HEK293T (cell line): ENCODE data around the gene SMIM7.
"Not testable (repeated sequence)": the region's sequence is repeated elsewhere in the genome, so short reads cannot be mapped to it uniquely, and the experiment has no call there.

Experiments
- CTCF ChIA-PET: fragments of 350-600 bp; formaldehyde crosslinking; extraction: SDS; loops from one replicate; lab custom pipeline; 2021; ENCODE audit warnings: antibody characterized with exemption, inconsistent platforms; lab: Yijun Ruan, JAX
- POLR2A ChIA-PET: fragments of 350-600 bp; formaldehyde crosslinking; extraction: SDS; loops from one replicate; lab custom pipeline; 2020; ENCODE audit warnings: antibody characterized with exemption, inconsistent platforms; lab: Yijun Ruan, JAX
- DNase-seq: peaks from one replicate; pipeline ENCODE4 v3.0.0; 2012; ENCODE audit warnings: mixed read lengths; ENCODE audit errors: extremely low spot score
- ARNT ChIP-seq: fragments of 450-650 bp; IDR thresholded peaks from 2 replicates; pipeline ENCODE4 v1.6.1; 2017; ENCODE audit warnings: mild to moderate bottlenecking
- BHLHE40 ChIP-seq: fragments of 450-650 bp; IDR thresholded peaks from 2 replicates; pipeline ENCODE4 v1.6.1; 2016; ENCODE audit warnings: mild to moderate bottlenecking, moderate library complexity, borderline replicate concordance
- CTBP1 ChIP-seq: fragments of 450-650 bp; IDR thresholded peaks from 2 replicates; pipeline ENCODE4 v1.6.1; 2016; ENCODE audit warnings: borderline replicate concordance
- ELF4 ChIP-seq: fragments of 450-650 bp; IDR thresholded peaks from 2 replicates; pipeline ENCODE4 v1.6.1; 2017; ENCODE audit warnings: antibody characterized with exemption
- FOXA1 ChIP-seq: fragments of 450-650 bp; IDR thresholded peaks from 2 replicates; pipeline ENCODE4 v1.6.1; 2016; ENCODE audit warnings: mild to moderate bottlenecking
- FOXK2 ChIP-seq: fragments of 450-650 bp; IDR thresholded peaks from 2 replicates; pipeline ENCODE4 v1.6.1; 2016; ENCODE audit warnings: mild to moderate bottlenecking
- FOXM1 ChIP-seq: fragments of 450-650 bp; IDR thresholded peaks from 2 replicates; pipeline ENCODE4 v1.6.1; 2017; ENCODE audit warnings: mild to moderate bottlenecking, borderline replicate concordance
- HDGF ChIP-seq: fragments of 450-650 bp; IDR thresholded peaks from 2 replicates; pipeline ENCODE4 v1.6.1; 2017; ENCODE audit warnings: antibody characterized with exemption, borderline replicate concordance
- L3MBTL2 ChIP-seq: fragments of 450-650 bp; conservative IDR thresholded peaks from 2 replicates; pipeline ENCODE4 v1.6.1; 2016; ENCODE audit warnings: mild to moderate bottlenecking
- LEF1 ChIP-seq: fragments of 450-650 bp; IDR thresholded peaks from 2 replicates; pipeline ENCODE4 v1.6.1; 2017; ENCODE audit warnings: mild to moderate bottlenecking, borderline replicate concordance
- NFRKB ChIP-seq: fragments of 450-650 bp; IDR thresholded peaks from 2 replicates; pipeline ENCODE4 v1.6.1; 2016; ENCODE audit warnings: mild to moderate bottlenecking, moderate library complexity
- SP1 ChIP-seq: fragments of 450-650 bp; IDR thresholded peaks from 2 replicates; pipeline ENCODE4 v1.6.1; 2017
- SUZ12 ChIP-seq: fragments of 450-650 bp; IDR thresholded peaks from 2 replicates; pipeline ENCODE4 v1.6.1; 2016; ENCODE audit warnings: mild to moderate bottlenecking
- TARDBP ChIP-seq: fragments of 450-650 bp; IDR thresholded peaks from 2 replicates; pipeline ENCODE4 v1.6.1; 2016
- ZNF384 ChIP-seq: fragments of 450-650 bp; IDR thresholded peaks from 2 replicates; pipeline ENCODE4 v1.6.1; 2016
- TF ChIP-seq, protein P1 (sequence below): fragments of 450-650 bp; IDR thresholded peaks from 2 replicates; pipeline ENCODE4 v1.6.1; 2016

Gene SMIM7

DNA sequence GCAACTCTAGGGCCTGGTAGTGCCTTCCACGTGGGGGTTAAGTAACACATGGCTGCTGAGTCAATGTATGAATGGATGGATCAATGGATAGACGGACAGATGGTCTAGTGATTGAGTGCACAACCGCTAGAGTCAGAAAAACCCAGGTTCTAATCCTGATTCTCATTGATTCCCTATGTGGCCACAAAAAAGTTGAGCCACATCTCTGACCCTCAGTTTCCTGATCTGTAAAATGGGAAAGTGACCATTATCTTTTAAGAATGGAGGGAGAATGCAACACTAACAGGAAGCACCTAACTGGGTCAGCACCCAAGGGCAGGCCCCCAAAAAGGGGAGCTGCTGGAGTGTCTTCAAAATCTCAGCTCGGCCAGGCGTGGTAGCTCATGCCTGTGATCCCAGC is 2.6 kb downstream of the SMIM7 start:
- POLR2A ChIA-PET = no interaction called here
- CTCF ChIA-PET = no interaction called here
- no peak for DNase-seq
- TF ChIP-seq SUZ12 = no peak
- TF ChIP-seq SP1 = no peak
- TF ChIP-seq CTBP1 = no peak
- TF ChIP-seq HDGF = no peak
- no peak for TF ChIP-seq L3MBTL2
- no peak for TF ChIP-seq FOXA1
- no peak for TF ChIP-seq TARDBP
- TF ChIP-seq ARNT = no peak
- no peak for TF ChIP-seq ZNF384
- TF ChIP-seq FOXM1 = no peak
- no peak for TF ChIP-seq FOXK2
- no peak for TF ChIP-seq BHLHE40
- TF ChIP-seq NFRKB = no peak
- TF ChIP-seq ELF4 = no peak
- no peak for TF ChIP-seq LEF1

DNA sequence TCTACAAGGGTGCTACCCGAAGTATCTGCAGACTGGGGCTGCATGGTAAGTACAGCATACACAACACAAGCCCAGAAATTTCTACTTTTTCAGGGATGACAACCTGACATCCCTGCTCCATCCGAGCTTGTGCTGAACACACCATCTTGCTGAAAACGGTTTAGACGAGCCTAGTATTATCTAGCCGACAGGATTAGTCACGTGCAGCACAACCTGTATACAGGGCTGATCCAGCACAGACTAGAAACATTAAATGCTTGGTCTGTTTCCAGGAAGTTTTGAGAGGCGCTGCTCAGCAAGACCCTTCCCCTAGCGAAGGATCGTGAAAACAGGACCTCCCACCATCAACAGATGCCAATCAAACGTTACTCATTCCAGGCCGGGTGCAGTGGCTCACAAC is 4.2 kb downstream of the SMIM7 start:
- ChIA-PET CTCF (no interaction called here), POLR2A (no interaction called here)
- no peak for DNase-seq
- TF ChIP-seq SP1 (no peak), FOXM1 (no peak), HDGF (no peak), FOXA1 (no peak), NFRKB (no peak), LEF1 (no peak), ARNT (no peak), ELF4 (no peak), FOXK2 (no peak), ZNF384 (no peak), L3MBTL2 (no peak), BHLHE40 (no peak), CTBP1 (no peak), SUZ12 (no peak), TARDBP (no peak)
- TF ChIP-seq, protein P1, sequence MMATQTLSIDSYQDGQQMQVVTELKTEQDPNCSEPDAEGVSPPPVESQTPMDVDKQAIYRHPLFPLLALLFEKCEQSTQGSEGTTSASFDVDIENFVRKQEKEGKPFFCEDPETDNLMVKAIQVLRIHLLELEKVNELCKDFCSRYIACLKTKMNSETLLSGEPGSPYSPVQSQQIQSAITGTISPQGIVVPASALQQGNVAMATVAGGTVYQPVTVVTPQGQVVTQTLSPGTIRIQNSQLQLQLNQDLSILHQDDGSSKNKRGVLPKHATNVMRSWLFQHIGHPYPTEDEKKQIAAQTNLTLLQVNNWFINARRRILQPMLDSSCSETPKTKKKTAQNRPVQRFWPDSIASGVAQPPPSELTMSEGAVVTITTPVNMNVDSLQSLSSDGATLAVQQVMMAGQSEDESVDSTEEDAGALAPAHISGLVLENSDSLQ = no peak

DNA sequence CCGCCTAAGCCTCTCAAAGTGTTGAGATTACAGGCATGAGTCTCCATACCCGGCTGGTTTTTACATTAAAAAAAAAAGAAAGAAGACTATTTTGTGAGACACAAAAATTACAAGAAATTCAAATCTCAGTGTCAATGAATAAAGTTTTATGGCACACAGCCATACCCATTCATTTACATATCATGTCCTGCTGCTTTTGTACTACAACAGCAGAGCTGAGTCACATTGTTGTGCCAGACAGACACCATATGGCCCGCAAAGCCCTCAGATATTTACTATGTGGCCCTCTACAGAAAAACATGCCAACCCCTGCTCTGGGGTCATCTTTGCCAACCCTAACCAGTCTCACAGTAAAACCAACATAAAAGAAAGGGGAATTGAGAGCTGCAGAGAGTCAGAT is 5.3 kb downstream of the SMIM7 start:
- CTCF ChIA-PET = interaction anchor here (0.6 kb wide), 1 partner anchor 951 kb away, joined by 3 read pairs; no protein-coding TSS in a partner anchor
- no peak for DNase-seq
- no peak for TF ChIP-seq CTBP1
- POLR2A ChIA-PET = interaction anchor here (1.1 kb wide), 1 partner anchor 26 kb away, joined by 3 read pairs; the partner anchor contains the start of gene MED26

DNA sequence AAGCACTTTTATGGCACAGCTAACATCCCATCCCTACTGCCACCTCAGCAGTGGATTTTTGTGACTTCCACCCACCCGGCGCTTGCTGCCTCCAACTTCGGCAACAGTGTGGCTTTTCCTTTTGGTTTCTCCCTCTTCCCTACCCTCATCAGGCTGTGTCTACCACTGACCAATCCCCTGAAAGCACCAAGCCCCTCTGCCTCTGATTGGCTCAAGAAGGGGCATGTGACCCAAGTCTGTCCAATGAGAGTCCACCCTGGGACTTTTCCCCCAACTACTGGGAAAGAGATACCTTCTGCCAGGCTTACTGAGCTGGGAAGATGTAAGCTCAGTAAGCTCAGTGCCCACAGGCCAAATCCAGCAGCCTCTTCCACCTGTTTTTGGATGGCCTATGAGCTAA is 5.8 kb downstream of the SMIM7 start:
- TF ChIP-seq ARNT = no peak
- TF ChIP-seq CTBP1 = no peak
- CTCF ChIA-PET = interaction anchor here (0.6 kb wide), 1 partner anchor 952 kb away, joined by 3 read pairs; no protein-coding TSS in a partner anchor
- peak; percentile 39 for DNase-seq
- POLR2A ChIA-PET = interaction anchor here (1.1 kb wide), 1 partner anchor 26 kb away, joined by 3 read pairs; the partner anchor contains the start of gene MED26

DNA sequence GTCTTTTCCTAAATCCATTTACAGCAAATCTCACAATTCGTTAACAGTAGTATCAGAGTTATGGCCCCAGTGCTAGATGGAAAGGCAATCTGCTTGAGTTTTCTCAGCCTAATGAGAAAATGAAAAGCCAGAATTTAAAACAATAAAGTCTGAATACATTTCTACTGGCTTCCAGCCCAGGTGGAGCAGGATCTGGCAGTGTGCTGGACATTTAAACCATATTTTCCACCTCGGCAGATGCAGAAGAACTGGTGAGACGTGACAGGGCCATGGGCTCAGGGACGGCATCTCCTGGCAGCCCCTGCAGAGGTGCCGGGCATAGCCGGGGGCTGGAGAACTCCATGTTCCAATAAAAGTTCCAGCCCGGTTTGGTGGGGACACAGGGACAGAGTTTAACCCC is 7.1 kb downstream of the SMIM7 start:
- CTCF ChIA-PET = interaction anchor here (0.6 kb wide), 1 partner anchor 757 kb away, joined by 3 read pairs; no protein-coding TSS in a partner anchor
- POLR2A ChIA-PET = no interaction called here
- no peak for DNase-seq
- no peak for TF ChIP-seq FOXA1
- TF ChIP-seq NFRKB = no peak
- no peak for TF ChIP-seq ZNF384
- TF ChIP-seq TARDBP = no peak
- no peak for TF ChIP-seq HDGF

DNA sequence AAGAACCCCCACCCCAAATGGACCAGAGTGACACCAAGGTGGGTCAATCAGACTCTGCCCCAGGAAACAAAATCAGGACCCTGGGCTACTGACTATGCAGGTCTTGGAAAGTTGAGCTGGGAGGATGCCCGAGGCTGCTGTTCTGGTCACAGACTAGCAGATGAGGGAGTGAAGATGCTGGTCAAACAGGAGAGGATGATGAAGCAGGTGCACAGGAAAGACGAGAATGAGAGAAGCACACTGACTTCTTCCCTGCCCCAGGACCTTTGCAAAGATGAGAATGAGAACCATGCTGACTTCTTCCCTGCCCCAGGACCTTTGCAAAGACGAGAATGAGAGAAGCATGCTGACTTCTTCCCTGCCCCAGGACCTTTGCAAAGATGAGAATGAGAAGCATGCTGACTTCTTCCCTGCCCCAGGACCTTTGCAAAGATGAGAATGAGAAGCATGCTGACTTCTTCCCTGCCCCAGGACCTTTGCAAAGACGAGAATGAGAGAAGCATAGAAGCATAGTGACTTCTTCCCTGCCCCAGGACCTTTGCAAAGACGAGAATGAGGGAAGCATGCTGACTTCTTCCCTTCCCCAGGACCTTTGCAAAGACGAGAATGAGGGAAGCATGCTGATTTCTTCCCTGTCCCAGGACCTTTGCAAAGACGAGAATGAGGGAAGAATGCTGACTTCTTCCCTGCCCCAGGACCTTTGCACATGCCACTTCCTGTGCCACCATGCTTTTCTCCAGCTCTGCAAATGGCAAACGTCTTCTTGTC is 8.3 kb downstream of the SMIM7 start:
- CTCF ChIA-PET, DNase-seq: not testable (repeated sequence)
- POLR2A ChIA-PET = interaction anchor here (1.6 kb wide), 1 partner anchor 8 kb away, joined by 4 read pairs; the partner anchor contains the start of gene SMIM7

DNA sequence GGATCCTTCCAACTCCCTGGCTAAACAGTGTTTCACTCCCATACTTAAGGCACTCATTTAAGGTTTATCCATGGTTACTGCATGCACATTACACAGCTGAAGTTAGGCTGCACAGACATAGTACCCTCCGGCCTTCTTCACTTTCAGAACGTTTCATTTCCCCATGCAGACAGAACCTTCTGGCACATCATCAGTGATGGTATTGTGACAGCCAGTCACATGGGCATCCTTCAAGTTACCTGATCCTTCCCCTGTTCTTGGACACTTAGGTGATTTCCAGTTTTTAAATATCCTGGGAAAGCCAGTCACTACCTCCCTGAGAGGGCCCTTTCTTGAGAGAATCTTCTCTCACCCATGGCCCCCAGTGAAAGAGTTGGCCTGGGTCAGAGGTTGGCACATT is 9.1 kb downstream of the SMIM7 start:
- POLR2A ChIA-PET = interaction anchor here (1.6 kb wide), 1 partner anchor 9 kb away, joined by 4 read pairs; the partner anchor contains the start of gene SMIM7
- TF ChIP-seq FOXM1 (no peak), L3MBTL2 (no peak), ARNT (no peak), LEF1 (no peak), HDGF (no peak), SP1 (no peak), CTBP1 (no peak), NFRKB (no peak), SUZ12 (no peak)
- DNase-seq = no peak
- CTCF ChIA-PET = no interaction called here

DNA sequence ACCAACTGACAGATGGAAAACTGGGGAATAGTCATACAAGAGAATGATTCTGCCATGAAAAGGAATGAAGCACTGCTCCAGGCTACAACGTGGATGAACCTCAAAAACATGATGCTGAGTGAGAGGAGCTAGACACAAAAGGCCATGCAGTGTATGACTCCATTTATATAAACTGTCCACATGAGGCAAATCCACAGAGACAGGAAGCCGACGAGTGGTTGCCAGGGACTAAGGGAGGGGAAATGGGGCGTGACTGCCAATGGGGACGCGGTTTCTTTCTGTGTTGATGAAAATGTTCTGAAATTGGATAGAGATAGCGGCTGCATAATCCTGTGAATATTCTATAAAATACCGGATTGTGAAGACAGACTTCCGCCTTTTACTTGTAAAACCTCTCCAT is 10.2 kb downstream of the SMIM7 start:
- POLR2A ChIA-PET = no interaction called here
- CTCF ChIA-PET = no interaction called here
- TF ChIP-seq SUZ12 (no peak), ZNF384 (no peak), LEF1 (no peak), ARNT (no peak), CTBP1 (no peak), L3MBTL2 (no peak), FOXM1 (no peak), HDGF (no peak), NFRKB (no peak), ELF4 (no peak), SP1 (no peak)
- TF ChIP-seq, protein P1 = no peak
- no peak for DNase-seq
